Right atrium auricular region (tissue), 2 donors: Measurements from ENCODE around the gene TBC1D5. TPM values are rescaled to one million over a fixed set of nuclear protein-coding genes. Genes with fewer than 3 reads are reported as not detected.

Experiments used
- DNase-seq: peaks from one replicate; pipeline ENCODE4 v3.0.0-alpha.2; 2019; ENCODE audit warnings: low spot score
- H3K27ac ChIP-seq, 2 donors: fragments of 200-600 bp; sonication (generic); 1 replicate in 1 of 2; 2 replicates in 1 of 2; pipeline ENCODE4 v1.5.1; 2016 to 2019
- H3K27me3 ChIP-seq, 2 donors: fragments of 200-600 bp; sonication (generic); one replicate each; pipeline versions ENCODE4 v1.5.1 to v1.6.0; 2017 to 2019
- H3K36me3 ChIP-seq: fragments of 200-600 bp; sonication (generic); one replicate; pipeline ENCODE4 v1.5.1; 2016
- H3K4me1 ChIP-seq, 2 donors: fragments of 200-600 bp; sonication (generic); one replicate each; pipeline versions ENCODE4 v1.5.1 to v1.6.0; 2017 to 2019
- H3K4me3 ChIP-seq, 2 donors: fragments of 200-600 bp; sonication (generic); 1 replicate in 1 of 2; 2 replicates in 1 of 2; pipeline ENCODE4 v1.5.1; 2017 to 2019; ENCODE audit warnings: mild to moderate bottlenecking in 1 of 2, moderate library complexity in 1 of 2
- H3K9me3 ChIP-seq, 2 donors: fragments of 200-600 bp; sonication (generic); one replicate each; pipeline ENCODE4 v1.5.1; 2019
- CTCF ChIP-seq, 2 donors: fragments of 200-600 bp; sonication (generic); IDR thresholded peaks; one replicate each; pipeline ENCODE4 v1.5.1; 2019; ENCODE audit warnings: antibody characterized with exemption in 2 of 2
- total RNA-seq, 2 donors: library from RNA; depleted of rRNA; stranded (reverse); fragments of >200 nt; gene quantifications; one replicate each; pipeline ENCODE4 v1.1.0, GENCODE V29; 2016

TBC1D5 gene
- total RNA-seq, 2 donors from 2014 or later = 35.2 to 40.2 TPM

DNA sequence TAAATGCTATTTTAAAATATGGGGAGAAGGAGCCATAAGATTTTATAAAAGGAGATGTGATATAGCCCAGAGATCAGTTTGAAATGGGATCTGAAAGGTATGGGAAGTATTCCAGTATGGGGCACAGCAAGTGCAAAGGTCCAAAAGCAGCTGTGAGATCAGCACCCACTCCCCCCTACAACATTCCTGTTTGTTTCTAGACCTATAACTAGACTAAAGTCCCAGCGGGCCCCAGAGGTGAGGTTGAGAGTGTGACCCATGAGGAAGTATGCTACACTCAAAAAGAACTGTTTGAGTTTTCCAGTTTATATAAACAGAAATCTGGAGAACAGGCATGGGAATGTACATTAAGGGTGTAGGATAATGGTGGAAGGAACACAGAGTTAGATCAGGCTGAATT, 152.5 kb downstream of the TBC1D5 start:
- no peak for TF ChIP-seq CTCF (IDR thresholded peaks at IDR 0.05)
- no peak for DNase-seq
- no peak overlapping the region for H3K4me3 ChIP-seq

DNA sequence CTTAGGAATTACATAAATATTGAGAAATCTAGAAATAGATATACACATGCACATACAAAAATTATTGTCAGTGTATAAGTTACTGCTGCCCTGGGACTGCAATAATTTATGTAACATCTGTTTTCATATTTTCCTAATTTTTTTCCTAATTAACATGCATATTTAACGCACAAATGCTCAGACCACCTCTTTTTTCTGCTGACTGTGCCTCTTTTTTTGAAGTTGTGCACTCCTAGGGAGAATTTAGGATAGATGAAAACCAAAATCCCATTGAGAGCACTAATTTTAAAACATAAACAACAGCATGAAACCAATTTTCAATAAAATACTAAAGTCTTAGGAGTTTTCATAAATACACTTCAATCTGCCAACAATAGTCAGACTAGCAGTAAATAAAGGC, 154.0 kb downstream of the TBC1D5 start:
- no peak overlapping the region for H3K27ac ChIP-seq
- H3K36me3 ChIP-seq = no peaks in the 10 kb centered on the region
- H3K27me3 ChIP-seq = no peaks in the 10 kb centered on the region
- no peak overlapping the region for H3K4me3 ChIP-seq
- no peaks in the 10 kb centered on the region for H3K4me1 ChIP-seq
- peaks cover 7 to 11% of the 10 kb centered on the region in 2 donors for H3K9me3 ChIP-seq
- no peak for DNase-seq
- no peak for TF ChIP-seq CTCF (IDR thresholded peaks at IDR 0.05)

More for the DNA sequence above, 152.5 kb downstream of the TBC1D5 start:
- no peaks in the 10 kb centered on the region for H3K4me1 ChIP-seq
- no peaks in the 10 kb centered on the region for H3K36me3 ChIP-seq
- H3K9me3 ChIP-seq = peaks cover 7 to 11% of the 10 kb centered on the region in 2 donors
- no peaks in the 10 kb centered on the region for H3K27me3 ChIP-seq
- no peak overlapping the region for H3K27ac ChIP-seq

GRCh38 chr3:17585394-17586325, 156.8 kb downstream of the TBC1D5 start:
- Histone ChIP-seq H3K27ac (no peak overlapping the region), H3K9me3 (peaks cover 6 to 9% of the 10 kb centered on the region in 2 donors), H3K27me3 (no peaks in the 10 kb centered on the region), H3K4me1 (no peaks in the 10 kb centered on the region), H3K36me3 (no peaks in the 10 kb centered on the region), H3K4me3 (no peak overlapping the region)
- DNase-seq = no peak
- no peak for TF ChIP-seq CTCF (IDR thresholded peaks at IDR 0.05)

DNA sequence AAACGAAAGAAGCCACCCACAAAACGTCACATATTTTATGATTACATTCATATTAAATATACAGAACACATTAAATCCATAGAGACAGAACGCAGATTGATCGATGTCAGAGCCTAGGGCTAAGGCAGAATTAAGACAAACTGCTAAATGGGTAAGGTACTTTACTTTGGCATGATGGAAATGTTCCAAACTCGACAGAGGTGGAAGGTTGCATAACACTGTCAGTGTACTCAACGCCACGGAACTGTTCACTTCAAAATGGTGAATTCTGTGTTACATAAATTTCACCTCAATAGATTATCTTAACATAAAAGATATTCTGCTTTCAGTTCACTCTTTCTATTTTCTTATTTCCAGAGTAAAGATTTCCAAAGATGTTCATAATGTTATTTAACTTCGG, 158.4 kb downstream of the TBC1D5 start:
- TF ChIP-seq CTCF (IDR thresholded peaks at IDR 0.05) = no peak
- no peaks in the 10 kb centered on the region for H3K36me3 ChIP-seq
- no peaks in the 10 kb centered on the region for H3K9me3 ChIP-seq
- H3K27me3 ChIP-seq = no peaks in the 10 kb centered on the region
- DNase-seq = no peak
- no peak overlapping the region for H3K4me3 ChIP-seq
- H3K4me1 ChIP-seq = no peaks in the 10 kb centered on the region
- H3K27ac ChIP-seq = no peak overlapping the region

DNA sequence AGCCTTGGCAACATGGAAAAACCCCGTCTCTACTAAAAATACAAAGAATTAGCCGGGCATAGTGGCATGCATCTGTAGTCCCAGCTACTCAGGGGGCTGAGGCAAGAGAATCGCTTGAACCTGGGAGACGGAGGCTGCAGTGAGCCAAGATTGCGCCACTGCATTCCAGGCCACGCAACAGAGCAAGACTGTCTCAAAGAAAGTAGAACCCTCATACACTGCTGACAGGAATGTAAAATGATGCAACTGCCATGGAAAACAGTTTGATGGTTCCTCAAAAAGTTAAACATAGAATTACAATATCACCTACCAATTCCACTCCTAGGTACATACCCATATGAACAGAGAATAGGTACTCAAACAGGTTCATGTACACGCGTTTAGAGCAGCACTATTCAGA, 158.9 kb downstream of the TBC1D5 start:
- Histone ChIP-seq H3K27me3 (no peaks in the 10 kb centered on the region), H3K9me3 (no peaks in the 10 kb centered on the region), H3K4me3 (no peak overlapping the region), H3K27ac (no peak overlapping the region), H3K36me3 (no peaks in the 10 kb centered on the region), H3K4me1 (peaks cover 0 to 1% of the 10 kb centered on the region in 2 donors)
- no peak for DNase-seq
- TF ChIP-seq CTCF (IDR thresholded peaks at IDR 0.05) = no peak
